Astrocyte (in vitro differentiated cells and primary cell): ENCODE results near the gene BLOC1S3.

Source experiments
- CTCF ChIP-seq: IDR thresholded peaks from 2 replicates; pipeline ENCODE4 v1.5.1; 2011; ENCODE audit warnings: low read depth, mild to moderate bottlenecking, inconsistent platforms, low read length, moderate library complexity; ENCODE audit not compliant: insufficient read depth
- EZH2 ChIP-seq: IDR thresholded peaks from 2 replicates; pipeline ENCODE4 v1.6.1; 2012; ENCODE audit warnings: mild to moderate bottlenecking, low read length, inconsistent platforms; ENCODE audit not compliant: insufficient read depth

DNA sequence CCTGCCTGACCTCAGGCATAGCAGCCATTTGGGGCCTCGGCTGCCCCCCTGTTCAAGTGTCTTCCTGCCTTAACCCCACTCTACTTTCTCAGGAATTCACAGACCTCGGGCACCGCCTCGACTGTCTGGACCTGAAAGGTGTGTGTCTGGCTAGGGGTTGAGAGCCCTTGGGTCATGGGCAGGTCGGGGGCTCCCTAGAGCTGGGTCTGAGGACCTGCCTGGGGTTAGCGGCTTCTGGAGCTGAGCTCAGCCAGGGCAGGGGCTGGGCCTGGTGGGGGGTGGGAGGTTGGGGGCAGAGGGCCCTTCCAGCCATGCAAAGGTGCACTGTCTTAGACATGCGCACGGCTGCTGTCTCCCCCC is 38.5 kb upstream of the BLOC1S3 start:
- TF ChIP-seq CTCF = no peak
- TF ChIP-seq EZH2 = no peak
